HL-60 (cell line): ENCODE results near the gene KCNH4.

Experiments
- DNase-seq, 2 experiments: peaks; one replicate each; pipeline ENCODE4 v3.0.0-alpha.2; 2010 to 2020; ENCODE audit warnings: low read depth in 1 of 2, low spot score in 1 of 2
- H3K27ac ChIP-seq: fragments of 250-450 bp; sonication (Bioruptor Pico); replicated peaks from 2 replicates; pipeline ENCODE4 v1.5.1; 2020; ENCODE audit warnings: mild to moderate bottlenecking, moderate library complexity
- H3K27me3 ChIP-seq: fragments of 250-450 bp; sonication (Bioruptor Pico); 2 replicates; pipeline ENCODE4 v1.5.1; 2021; ENCODE audit warnings: mild to moderate bottlenecking, moderate library complexity; ENCODE audit not compliant: insufficient read depth, poor library complexity, severe bottlenecking
- H3K4me3 ChIP-seq: replicated peaks from 2 replicates; pipeline ENCODE4 v1.5.1; 2011; ENCODE audit warnings: mild to moderate bottlenecking, control low read depth, low read length; ENCODE audit not compliant: insufficient read depth
- CTCF ChIP-seq: IDR thresholded peaks from one replicate; pipeline ENCODE4 v1.5.1; 2011; ENCODE audit warnings: low read length, control low read depth, inconsistent platforms; ENCODE audit not compliant: insufficient read depth
- GABPA ChIP-seq: IDR thresholded peaks from 2 replicates; pipeline ENCODE4 v1.6.1; 2012; ENCODE audit warnings: low read depth
- POLR2AphosphoS5 ChIP-seq: IDR thresholded peaks from 2 replicates; pipeline ENCODE4 v1.6.1; 2012; ENCODE audit warnings: low read depth
- REST ChIP-seq: IDR thresholded peaks from 2 replicates; pipeline ENCODE4 v1.6.1; 2012; ENCODE audit warnings: low read depth; ENCODE audit not compliant: insufficient replicate concordance
- SPI1 ChIP-seq: IDR thresholded peaks from 2 replicates; pipeline ENCODE4 v1.6.1; 2012; ENCODE audit warnings: low read depth, mild to moderate bottlenecking, borderline replicate concordance

Gene KCNH4

GRCh38 chr17:42111265-42111636 lies 69.7 kb downstream of the KCNH4 start:
- Histone ChIP-seq H3K4me3 (no peak overlapping the region), H3K27ac (no peak overlapping the region)
- no peak for TF ChIP-seq REST
- TF ChIP-seq CTCF = no peak
- no peak for TF ChIP-seq GABPA
- TF ChIP-seq SPI1 = no peak
- no peak for TF ChIP-seq POLR2AphosphoS5

GRCh38 chr17:42110301-42111264 lies 70.4 kb downstream of the KCNH4 start:
- no peak overlapping the region for H3K4me3 ChIP-seq
- no peaks in the 10 kb centered on the region for H3K27me3 ChIP-seq
- no peak for TF ChIP-seq REST
- no peak for TF ChIP-seq GABPA
- no peak for TF ChIP-seq POLR2AphosphoS5
- no peak for TF ChIP-seq CTCF
- no peak for TF ChIP-seq SPI1
- no peak overlapping the region for H3K27ac ChIP-seq
- DNase-seq = no peak

More at GRCh38 chr17:42111265-42111636, 69.7 kb downstream of the KCNH4 start:
- no peak for DNase-seq
- no peaks in the 10 kb centered on the region for H3K27me3 ChIP-seq

- Histone ChIP-seq H3K27ac (no peak overlapping the region), H3K27me3 (no peaks in the 10 kb centered on the region), H3K4me3 (no peak overlapping the region)
- TF ChIP-seq REST (no peak), SPI1 (no peak), GABPA (no peak), POLR2AphosphoS5 (no peak), CTCF (no peak)
- DNase-seq = no peak
These were observed 71.9 kb downstream of the KCNH4 start for GRCh38 chr17:42109086-42109485.
